Renal cortical epithelial cell (primary cell): ENCODE results near the gene PEX19. TPM values are rescaled to one million over a fixed set of nuclear protein-coding genes. Genes with fewer than 3 reads are reported as not detected.

Experiments used
- DNase-seq: peaks from one replicate; pipeline ENCODE4 v3.0.0-alpha.2; 2011; ENCODE audit warnings: low read depth
- total RNA-seq: library from RNA; depleted of rRNA; stranded (reverse); fragments of >200 nt; gene quantifications from 2 replicates; pipeline ENCODE4 v1.2.3, GENCODE V29; 2014

Gene PEX19
- total RNA-seq, 1 donor from 2014 or later = 65.3 TPM

DNA sequence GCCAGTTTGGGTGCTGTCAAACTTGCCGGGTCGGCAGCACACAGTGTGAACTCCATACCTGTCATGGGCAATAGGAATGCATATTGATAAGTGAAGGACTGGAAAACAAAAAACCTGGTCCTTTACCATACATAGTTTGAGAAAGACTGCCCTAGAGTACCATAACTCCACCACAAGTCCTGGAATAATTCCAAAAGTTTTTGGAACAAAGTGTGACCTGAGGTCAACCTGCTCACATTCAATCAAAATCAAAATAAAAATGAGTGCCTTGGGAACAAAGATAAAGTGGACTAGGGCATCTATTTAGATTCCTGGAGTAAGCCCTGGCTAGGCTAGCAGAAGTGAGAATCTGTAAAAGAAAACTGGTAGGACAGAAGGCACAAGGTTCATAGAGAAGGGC, 7.6 kb downstream of the PEX19 start:
- no peak for DNase-seq

DNA sequence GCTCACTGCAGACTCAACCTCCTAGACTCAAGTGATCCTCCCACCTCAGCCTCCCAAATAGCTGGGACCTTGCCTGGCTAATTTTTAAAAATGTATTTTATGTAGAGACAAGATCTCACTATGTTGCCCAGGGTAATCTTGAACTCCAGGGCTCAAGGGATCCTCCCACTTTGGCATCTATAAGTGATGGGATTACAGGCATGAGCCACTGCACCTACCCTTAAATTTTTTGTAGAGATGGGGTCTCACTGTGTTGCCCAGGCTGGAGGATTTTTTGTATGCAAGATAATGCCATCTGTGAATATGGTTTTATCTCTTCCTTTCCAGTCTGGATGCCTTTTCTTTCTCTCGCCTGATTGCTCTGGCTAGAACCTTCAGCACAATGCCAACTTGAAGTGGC, 13.9 kb downstream of the PEX19 start:
- no peak for DNase-seq

DNA sequence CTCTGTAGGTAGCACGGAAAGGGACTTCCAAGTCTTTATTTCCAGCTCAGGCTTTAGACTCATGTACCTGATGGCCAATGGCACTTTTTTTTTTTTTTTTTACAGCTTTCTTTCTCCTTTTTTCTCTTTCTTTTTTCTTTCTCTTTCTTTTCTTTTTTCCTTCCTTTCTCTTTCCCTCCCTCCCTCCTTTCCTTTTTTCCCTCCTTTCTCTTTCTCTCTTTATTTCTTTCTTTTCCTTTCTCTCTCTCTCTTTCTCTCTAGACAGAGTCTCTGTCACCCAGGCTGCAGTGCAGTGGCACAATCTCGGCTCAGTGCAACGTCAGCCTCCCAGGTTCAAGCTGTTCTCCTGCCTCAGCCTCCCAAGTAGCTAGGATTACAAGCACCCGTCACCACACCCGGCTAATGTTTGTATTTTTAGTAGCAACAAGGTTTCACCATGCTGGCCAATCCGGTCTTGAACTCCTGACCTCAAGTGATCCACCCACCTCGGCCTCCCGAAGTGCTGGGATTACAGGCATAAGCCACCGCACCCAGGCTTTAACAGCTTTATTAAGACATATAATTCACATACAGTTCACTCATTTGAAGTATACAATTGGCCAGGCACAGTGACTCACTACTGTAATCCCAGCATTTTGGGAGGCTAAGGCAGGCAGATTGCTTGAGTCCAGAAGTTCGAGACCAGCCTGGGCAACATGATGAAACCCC, 17.5 kb downstream of the PEX19 start:
- DNase-seq = no peak

DNA sequence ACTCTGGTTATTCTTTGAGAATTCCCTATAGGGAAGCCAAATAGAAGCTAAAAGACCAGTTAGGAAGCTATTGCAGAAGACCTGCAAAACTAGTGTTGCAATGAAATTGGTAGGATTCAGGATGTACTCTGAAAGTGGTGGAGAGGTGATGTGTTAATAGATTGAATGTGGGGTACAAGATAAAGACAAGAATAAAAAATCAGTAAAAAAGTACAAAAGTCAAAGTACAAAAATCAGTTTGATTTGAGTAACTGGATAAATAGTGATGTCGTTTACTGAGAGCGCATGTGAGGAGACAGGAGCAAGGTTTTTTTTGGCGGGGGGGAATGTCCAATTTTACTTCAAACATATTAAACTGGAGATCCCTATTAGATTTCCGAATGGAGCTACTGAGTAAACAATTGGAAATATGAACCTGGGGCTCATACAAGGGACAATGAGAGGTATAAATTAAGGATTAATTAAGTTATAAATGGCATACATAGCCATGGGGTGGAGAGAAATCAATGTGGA, 20.1 kb downstream of the PEX19 start:
- DNase-seq = no peak

DNA sequence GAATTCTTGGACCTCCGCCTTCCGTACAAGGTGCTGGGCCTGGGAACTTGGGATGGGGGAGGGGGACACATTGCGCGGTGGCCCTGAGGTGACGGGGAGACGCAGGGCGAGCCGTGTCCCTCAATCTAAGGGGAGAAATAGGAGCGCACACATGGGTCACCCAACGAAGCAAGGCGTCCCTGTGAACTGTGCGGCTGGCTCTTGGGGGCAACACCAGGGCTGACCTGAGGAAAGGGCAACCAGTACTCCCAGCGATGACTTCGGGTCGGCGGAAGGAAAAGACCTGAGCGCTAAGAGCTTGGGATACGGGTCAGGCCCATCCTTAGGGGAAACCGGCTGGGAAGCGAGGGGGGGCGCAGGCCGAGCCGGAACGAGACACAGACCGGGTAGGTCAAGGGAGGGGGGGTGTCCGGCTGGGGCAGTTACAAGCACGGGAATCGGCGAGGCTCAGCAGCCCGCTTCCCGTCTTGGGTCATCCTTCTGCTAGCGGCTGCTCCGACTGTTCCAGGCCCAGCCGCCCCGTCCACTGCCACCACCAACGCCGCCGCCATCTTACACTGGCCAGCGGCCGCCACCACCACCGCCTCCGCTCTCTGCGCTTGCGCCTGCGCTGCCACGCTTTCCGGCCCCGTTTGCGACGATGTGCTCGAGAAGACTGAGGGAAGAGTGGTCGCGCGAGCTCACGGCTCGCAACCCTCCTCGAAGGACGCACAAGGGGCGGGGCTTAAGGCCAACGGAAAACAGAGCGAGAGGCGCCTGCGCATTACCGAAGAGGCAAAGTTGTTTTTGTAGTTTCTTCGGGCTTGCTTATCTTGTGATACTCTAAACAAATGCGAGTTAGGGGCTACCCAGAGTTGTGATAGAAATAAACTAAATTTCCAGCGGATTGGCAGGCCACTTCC, 22.8 kb downstream of the PEX19 start, which contains the start of gene DCAF8:
TSS of gene DCAF8 (minus strand) at position 657 of the 902 bp plus-strand sequence. CDS start 18,541 bp downstream, outside the sequence.
- peak; percentile 94 for DNase-seq

DNA sequence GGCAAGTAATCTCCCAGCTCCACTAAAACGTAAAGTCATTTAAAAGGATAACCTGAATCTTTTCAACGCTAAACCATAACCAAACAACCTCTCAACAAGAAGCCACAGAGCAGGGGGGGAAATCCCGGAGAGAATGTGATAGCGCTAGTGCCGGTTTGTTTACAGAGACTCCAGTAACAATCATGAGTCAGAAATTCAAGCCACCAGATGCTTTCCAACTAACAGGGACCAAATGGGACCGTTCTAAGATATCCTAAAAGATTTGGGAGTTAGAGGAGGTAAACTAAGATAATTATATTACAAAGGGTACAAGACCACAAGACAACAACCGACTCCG, 23.4 kb downstream of the PEX19 start:
- peak; percentile 89 for DNase-seq

DNA sequence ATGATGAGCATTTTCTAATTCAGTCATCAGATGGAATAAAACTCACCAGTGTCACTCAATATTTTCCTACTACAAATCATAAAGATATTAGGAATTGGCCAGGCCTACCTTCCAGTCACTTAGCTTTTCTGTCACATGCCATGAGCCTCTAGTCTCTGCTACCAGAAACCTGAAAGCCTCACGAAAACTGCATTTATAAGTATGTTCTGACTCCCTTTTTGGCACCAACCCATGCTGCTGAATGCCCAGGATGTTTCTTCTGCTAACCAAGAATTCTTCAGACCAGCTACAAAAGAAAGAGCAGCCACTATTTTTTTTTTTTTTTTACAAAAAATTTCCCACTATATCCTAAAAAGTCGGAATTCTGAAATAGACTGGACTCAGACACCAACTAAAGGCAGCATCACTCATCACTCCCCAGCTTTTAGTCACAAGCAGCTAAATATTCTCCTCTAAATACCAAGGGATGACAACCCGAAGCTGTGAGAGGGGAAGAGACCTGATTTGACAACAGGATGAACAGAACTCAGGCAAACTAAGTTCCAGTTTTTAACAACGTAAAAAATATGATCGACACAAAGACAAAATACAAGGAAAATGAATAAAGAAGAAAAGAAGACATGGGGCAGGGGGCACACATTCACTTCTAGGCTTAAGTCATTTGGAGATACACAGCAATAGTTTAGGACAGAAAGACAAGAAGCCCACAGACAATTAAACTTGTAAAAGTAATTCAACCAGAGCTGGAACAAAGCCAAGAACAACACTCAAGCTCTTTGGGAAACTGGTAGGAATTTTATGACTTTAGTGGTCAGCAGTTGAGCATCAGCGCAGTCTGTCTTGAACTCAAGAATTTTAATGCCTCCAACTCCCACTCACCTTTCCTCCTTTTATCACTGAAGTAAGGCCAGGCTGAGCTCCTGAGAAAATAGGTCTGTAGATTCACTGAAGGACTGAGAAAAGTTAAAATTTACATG, 24.2 kb downstream of the PEX19 start:
- DNase-seq = peak; percentile 97

DNA sequence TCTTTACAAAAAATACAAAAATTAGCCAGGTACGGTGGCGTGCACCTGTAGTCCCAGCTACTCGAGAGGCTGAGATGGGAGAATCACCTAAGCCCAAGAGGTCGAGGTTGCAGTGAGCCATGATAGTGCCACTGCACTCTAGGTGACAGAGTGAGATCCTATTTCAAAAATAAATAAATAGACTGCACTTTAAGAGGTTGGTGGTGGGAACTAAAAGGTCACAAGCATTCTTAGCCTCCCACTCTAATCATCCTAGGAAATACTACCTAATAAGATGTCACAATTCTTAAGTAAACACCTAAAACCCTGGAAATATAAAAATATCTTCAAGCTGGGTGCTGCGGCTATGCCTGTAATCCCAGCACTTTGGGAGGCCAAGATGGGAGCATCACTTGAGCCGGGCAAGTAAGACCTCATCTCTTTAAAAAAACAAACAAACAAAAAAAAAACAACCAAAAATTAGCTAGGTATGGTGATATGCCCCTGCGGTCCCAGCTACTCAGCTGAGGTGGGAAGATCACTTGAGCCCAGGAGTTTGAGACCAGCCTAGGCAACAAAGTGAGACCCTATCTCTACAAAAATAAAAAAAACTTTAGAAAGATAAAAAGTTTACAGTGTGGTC, 26.6 kb downstream of the PEX19 start:
- DNase-seq = no peak

DNA sequence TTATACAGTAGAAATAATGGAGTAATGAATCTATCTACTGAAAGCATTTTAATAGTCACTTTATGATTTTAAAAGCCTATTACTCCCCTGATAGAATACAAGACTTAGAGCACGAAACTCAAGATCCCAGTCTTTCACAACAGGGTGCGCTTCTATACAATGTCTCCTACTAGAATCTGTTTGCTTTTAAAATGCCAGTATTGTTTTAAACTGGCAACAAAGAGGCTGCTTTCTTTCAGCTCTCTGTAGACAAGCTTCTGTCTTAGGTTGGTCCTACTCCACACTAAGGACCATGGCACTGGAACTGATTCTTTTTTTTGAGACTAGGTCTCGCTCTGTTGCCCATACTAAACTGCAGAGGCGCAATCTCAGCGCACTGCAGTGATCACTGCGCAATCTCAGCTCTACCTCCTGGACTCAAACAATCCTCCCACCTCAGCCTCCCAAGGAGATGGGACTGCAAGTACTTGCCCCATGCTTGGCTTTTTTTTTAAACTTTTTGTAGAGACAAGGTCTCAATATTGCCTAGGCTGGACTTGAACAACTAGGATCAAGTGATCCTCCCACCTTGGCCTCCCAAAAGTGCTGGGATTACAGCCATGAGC, 27.4 kb downstream of the PEX19 start:
- DNase-seq = no peak

DNA sequence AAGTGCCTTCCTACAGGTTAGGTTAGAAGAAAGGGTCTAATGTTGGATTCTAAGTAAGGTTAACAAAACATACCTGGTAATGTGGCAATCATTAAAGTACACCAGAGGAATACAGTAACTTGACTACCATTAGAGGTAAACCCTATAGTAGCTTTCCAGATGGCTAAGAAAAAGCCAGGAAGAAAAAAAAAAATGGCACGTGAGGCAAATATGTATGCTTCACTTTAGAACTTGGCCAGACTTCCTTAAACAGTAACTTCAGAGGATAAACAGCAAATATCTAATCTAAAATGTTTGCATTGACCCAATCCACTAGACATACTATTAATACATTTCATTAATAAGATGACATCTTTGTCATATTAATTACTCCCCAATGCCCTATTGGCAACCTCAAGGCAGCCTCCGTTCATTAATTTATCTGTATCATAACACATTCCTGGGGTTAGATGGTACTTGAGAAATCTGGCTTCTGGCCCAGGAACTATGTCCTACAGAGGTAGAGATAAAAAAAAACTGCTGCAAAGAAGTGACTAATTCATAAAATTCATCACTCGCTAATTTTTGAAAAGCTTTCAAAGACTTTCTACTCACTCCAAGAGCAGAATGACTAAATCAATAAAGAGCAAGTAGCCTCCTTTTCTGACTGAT, 28.4 kb downstream of the PEX19 start:
- peak; percentile 59 for DNase-seq

DNA sequence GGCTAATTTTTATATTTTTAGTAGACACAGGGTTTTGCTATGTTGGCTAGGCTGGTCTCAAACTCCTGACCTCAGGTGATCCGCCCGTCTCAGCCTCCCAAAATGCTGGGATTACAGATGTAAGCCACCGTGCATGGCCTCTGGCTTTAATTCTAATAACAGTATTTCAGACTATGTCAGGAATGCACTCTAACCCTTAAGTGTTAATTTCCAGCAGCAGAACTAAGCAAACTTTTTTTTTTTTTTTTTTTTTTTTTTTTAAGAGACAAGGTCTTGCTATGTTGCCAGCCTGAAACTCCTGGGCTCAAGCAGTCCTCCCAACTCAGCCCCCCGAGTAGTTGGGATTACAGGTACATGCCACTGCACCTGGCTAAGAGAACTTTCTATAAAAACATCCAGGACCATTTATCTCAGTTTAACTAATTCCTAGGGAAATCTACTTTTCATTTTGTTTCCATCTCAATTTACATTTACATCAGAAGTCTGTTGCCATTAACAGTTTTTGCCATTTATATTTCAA, 29.1 kb downstream of the PEX19 start:
- no peak for DNase-seq

DNA sequence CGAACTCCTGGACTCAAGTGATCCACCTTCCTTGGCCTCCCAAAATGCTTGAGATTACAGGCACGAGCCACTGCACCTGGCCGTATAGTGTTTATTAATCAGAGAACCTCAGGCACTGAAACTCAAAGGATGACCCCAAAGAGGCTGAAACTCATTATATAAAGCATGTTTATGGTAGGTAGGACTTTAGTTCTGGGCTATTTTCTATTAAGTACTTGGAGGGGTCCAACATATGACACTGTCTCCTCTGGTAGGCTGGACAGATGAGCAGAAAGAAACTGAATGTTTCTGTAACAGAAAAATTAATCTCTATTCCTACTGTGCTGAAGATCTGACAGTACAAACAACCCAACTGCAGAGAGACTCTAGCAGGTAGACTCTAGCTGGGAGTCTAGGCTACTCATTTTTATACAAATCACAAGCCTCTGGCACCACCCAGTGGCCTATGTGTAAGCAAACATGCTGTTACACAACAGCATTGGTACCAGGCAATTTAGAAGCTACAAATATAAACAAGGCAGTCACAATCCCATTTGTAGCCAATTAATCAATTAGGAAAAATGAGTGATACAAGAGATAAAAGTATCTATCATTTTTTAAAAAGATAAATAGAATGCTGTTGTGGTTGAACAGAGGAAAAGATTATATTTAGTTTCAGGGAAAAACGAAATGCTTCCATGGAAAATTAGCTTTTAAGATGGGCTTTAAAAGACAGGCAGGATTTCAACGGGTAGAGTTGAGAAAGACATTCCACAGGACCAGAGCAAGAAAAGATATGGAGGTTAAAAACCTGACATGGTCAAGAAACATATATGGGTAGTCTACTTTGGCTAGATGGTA, 33.0 kb downstream of the PEX19 start:
- peak; percentile 79 for DNase-seq

DNA sequence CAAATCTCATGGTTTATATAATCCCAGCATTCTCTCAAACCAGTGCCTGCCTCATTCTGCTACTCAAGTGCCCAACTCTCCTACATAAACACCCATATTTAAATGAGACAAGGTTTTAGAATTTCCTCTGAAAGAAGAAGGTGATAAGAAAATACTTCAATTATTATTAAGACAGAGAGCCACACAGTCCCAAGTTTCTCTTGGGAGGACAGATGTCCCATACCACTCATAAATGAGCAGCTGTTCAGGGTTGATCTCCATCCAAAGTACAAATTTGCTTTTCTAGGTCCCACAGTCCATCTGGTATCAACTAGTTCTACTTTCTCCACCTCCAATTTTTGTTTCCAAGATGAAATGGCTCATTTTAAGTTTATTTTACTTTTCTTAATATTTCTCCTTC, 33.9 kb downstream of the PEX19 start:
- no peak for DNase-seq

DNA sequence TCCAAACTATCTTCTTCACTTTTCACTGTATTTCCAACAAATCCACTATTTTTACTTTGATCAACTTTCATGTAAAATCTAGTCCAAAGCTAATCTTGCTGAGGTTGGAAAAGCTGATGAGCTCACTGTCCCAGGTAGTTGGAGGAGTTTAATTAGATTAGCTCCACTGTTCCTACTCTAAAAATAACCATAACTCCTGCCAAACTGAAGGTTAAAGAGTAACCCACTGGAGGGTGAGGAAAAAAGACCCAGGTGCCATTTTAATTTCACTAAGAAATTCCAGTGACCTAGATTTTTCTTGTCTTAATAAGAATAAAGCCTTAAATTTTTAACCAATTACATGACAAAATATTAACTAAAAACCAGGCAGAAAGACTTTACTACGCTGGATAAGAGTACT, 37.9 kb downstream of the PEX19 start:
- peak; percentile 56 for DNase-seq

DNA sequence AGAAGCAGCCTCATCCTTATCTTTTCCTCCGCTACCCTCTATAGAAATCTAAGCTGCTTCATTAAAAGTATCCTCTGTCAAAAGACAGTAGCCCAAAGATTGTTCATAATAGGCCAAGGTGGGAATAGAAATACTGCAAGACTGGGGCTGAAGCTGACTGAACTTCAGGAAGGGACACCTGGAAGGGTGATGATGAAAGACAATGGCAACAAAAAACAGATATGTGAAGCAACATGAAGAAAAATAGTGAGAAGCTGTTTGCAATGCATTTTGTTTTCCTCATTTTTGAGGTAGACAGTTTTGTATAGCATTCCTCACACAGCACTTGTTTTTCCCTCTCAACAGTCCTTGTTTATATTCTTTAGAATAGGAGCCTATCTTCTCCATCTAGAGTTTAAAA, 39.5 kb downstream of the PEX19 start:
- DNase-seq = no peak

DNA sequence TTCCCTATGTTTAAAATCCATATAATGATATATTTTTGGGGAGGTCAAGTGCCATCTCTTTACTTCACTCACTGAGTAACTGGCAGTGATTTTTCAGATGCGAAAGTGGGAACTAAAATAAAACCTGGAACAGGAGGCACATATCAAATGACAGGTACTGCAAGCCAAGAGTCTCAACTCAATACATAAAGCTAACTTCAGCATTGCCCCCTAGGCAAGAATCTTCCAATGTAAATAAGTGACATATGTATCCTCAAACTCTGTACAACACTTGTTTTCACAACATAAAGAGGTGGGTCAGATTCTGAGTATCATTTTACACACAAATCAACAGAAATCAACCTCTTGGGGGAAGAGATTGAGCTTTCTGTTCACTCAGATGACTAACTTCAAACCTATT, 40.7 kb downstream of the PEX19 start:
- no peak for DNase-seq

DNA sequence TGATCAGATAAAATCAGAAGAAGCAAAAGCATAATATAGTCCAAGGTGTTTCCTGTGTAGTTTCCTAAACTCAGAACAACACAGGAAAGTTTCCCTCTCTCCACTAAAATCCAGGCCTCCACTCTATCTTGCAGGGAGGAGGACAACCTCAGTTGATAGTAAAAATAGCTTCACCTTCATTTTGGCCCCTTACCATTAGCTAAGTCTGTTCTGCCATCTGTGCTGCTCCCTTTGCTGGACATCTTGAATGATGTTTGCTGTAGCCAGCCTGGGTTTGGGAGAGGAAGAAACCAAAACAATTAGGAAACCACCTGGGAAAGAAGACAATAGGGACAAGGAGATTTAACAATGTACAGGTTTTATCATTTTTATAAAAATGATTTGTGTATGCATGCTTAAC, 41.2 kb downstream of the PEX19 start:
- DNase-seq = no peak

DNA sequence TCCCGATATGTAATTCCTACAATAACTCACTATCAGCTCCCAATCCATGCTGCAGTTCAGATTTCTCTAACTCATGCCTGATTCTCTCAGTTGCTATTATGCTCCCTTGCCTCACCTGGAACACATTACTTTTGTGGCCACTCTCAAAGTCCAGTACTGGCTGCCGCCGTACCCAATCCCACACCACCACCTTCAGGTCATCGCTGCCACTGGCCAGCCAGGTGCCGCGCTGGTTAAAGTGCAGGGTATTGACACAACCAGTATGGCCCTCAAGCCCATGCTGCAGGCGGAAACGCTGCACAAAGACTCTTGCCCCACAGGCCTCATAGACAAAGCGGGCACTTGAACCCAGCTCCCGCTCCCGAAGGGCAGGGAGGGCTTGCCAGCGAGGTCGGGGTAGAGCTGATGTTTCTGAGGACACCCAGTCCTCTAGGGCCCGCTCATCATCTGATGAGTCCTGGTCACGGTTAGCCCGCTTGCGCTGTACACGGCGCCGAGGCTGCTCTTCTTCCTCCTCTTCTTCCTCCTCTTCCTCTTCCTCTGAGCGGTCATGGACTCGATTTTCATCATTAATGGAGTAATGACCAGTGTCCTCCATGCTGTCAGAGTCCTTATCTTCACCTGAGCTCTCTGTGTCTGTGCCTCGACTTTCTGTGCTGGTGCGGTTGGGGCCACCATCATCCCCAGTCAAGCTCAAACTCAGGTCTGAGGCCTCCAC, 45.2 kb downstream of the PEX19 start:
- no peak for DNase-seq

DNA sequence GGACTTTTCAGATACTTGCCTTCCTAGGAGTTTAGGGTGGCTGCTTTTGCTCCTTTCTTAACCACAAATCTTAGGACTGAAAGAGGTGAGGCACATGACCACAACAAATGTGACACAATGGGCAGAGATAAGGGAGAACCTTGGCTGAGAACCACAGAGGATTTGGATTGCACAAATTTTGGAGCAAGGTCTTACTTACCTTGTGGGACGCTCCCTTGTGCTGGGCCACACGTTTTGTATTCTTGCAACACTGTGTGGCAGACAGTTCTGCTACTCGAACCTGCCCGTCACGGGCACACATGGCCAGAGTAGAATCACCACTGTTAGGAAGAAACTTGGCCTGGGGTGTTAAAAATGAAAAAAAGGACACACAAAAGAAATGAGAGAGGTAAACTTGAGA, 46.5 kb downstream of the PEX19 start:
- DNase-seq = no peak
